AG04449 (cell line): ENCODE data around the gene NPTN.

Experiments
- CTCF ChIA-PET: fragments of 350-600 bp; formaldehyde crosslinking; extraction: SDS; loops from one replicate; lab custom pipeline; 2021; ENCODE audit warnings: antibody characterized with exemption; lab: Yijun Ruan, JAX
- POLR2A ChIA-PET: fragments of 400-600, 350-600 bp; formaldehyde crosslinking; extraction: SDS; loops from one replicate; lab custom pipeline; 2020; ENCODE audit warnings: antibody characterized with exemption, inconsistent platforms; lab: Yijun Ruan, JAX
- DNase-seq: peaks from one replicate; pipeline ENCODE4 v3.0.0-alpha.2; 2010; ENCODE audit warnings: low read depth, low spot score
- H3K4me3 ChIP-seq: 2 replicates; pipeline ENCODE4 v1.5.1; 2011; ENCODE audit warnings: low read depth, mild to moderate bottlenecking, control low read depth, low read length
- CTCF ChIP-seq: IDR thresholded peaks from one replicate; pipeline ENCODE4 v1.5.1; 2011; ENCODE audit warnings: mild to moderate bottlenecking, moderate library complexity, low read length, control low read depth, inconsistent platforms; ENCODE audit not compliant: insufficient read depth; ENCODE audit errors: missing control alignments

Gene NPTN

DNA sequence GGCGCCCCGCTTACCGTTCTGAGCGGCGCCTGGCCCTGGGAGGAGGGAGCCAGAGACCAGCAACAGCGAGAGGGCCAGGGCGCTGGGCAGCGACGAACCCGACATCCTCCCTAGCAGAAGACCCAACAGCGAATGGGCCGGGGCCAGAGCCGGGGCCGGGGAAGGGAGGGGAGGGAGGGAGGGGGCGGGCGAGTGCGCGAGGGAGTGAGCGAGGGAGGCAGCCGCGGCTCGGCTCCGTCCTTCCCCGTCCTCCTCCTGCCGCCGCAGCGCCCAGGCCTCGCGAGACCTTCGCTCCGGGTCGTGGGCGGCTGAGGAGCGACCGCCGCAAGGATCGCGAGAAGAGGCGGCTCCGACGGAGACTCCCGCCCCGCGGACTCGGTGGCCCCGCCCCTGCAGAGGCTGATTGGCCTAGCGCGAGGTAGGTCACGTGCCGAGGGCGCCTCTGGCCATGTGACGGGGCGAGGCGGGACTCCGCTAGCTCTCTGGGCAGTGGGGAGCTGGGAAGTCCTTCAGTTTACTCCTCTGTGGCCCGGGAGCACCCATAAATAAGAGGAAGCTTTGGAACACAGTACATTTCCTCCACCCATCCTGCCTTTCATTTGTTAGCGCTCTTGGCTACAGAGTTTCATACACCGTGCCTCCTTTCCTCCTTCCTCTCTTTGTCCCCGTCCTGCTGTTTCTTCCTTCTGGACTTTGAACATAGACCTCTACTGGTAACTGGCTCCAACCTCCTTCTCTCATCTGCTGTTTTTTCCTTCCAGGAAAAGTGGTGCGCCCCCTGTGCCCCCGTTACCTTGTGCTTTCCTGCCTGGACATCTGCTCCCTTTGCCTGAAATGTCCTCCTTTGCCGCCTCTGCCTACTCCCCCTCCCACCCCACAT, at the start of gene NPTN:
Gene NPTN (minus strand): TSS at position 279 of the 880 bp plus-strand sequence. CDS start 174 bp downstream, at position 105.
- DNase-seq, result peak; percentile 81
- ChIA-PET CTCF (interaction anchor here (0.6 to 19.2 kb wide), 15 partner anchors 10 to 350 kb away, joined by 3 to 459 read pairs (median 25); partner anchors contain the start of genes CD276 and TBC1D21), POLR2A (interaction anchor here (0.6 to 2.8 kb wide), 13 partner anchors 9 to 293 kb away, joined by 3 to 20 read pairs (median 5); partner anchors contain the start of gene CD276)
- peak within 1 kb of the TSS; percentile 92 for H3K4me3 ChIP-seq
- TF ChIP-seq CTCF, result no peak

GRCh38 chr15:73682600-73683090, 49.5 kb upstream of the NPTN start:
- no peak for DNase-seq
- ChIA-PET CTCF (interaction anchor here (0.9 to 15.1 kb wide), 8 partner anchors 8 to 122 kb away, joined by 3 to 378 read pairs (median 8); partner anchors contain the start of gene NPTN), POLR2A (interaction anchor here (1.1 to 1.4 kb wide), 2 partner anchors 14 to 49 kb away, joined by 3 to 5 read pairs; partner anchors contain the start of gene NPTN)
- no peak overlapping the region for H3K4me3 ChIP-seq
- TF ChIP-seq CTCF, result no peak

- DNase-seq, result no peak
- ChIA-PET CTCF (interaction anchor here (1.1 to 15.1 kb wide), 5 partner anchors 8 to 46 kb away, joined by 3 to 378 read pairs (median 67); partner anchors contain the start of gene NPTN), POLR2A (no interaction called here)
- TF ChIP-seq CTCF, result no peak
- H3K4me3 ChIP-seq, result no peak overlapping the region
Measured at GRCh38 chr15:73681856-73682599, 48.8 kb upstream of the NPTN start.

DNA sequence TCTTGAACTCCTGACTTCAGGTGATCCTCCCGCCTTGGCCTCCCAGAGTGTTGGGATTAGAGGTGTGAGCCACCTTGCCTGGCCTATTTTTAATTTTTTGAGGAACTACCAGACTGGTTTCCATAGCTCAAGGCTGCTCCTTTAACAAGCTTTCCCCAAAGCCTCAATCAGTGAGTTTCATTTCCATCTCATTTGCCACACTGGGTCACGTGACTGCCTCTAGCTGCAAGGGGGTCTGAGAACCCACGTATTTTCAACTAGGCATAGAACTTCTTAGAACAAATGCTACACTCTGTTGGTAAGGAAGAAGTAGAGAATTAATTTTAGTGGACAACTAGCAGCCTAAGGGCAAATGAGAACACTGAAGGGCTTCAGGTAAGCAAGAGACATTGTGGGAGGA, 47.9 kb upstream of the NPTN start:
- TF ChIP-seq CTCF, result no peak
- POLR2A ChIA-PET, result no interaction called here
- CTCF ChIA-PET, result interaction anchor here (0.7 to 15.1 kb wide), 4 partner anchors 15 to 121 kb away, joined by 3 to 378 read pairs (median 84); partner anchors contain the start of gene NPTN
- no peak overlapping the region for H3K4me3 ChIP-seq
- DNase-seq, result no peak

- H3K4me3 ChIP-seq, result no peak overlapping the region
- ChIA-PET POLR2A (no interaction called here), CTCF (interaction anchor here (0.7 to 15.1 kb wide), 3 partner anchors 16 to 120 kb away, joined by 3 to 378 read pairs (median 165); partner anchors contain the start of gene NPTN)
- DNase-seq, result no peak
- TF ChIP-seq CTCF, result no peak
Measured at GRCh38 chr15:73680549-73680948, 47.4 kb upstream of the NPTN start.
